DMS153 (cell line): Measurements from ENCODE around the gene OVOL1.

Source experiments
- DNase-seq: peaks from one replicate; lab custom pipeline; 2025; lab: John Stamatoyannopoulos, UW

The OVOL1 gene

DNA sequence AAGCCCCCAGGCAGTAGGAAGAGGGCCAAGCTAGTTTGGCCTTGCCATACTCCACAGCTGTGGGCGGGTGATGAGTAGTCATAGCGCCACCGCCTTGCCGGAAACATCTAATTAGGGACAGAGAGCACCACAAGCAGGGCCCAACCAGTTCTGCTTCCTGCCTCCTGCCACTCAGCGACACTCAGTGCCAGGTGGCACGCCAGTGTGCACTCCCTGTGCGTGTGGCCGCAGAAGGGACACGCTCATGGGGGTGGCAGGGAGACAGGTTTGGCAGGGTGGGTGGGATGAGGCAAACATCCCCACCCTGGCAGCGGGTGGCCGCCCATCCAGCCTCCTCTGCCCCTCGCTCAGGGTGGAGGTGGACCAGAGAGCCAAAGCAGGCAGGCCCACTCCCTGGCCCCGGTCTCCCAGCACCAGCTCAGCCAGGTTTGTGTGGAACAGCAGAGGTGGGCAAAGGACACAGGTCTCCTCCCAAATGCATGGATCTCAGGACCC, 4.9 kb downstream of the OVOL1 start:
- DNase-seq: peak; percentile 72

DNA sequence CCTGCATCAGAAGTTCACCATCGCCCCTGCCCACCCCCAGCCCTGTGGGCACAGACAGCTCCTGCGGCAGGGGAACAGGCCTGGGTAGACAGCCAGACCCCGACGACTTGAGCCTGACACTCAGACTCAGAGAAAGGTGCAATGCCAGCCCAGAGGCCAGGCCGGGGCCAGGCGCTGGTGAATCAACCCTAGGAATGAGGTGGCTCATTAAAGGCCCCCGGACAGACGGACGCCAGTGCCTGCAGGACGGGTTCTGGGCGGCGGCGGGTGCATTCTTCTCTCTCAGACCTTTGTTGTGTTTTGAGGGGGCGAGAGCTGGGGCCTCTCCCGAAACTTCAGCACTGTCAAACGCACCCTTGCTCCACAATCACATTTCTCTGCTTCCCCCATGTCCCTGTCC, 5.6 kb downstream of the OVOL1 start:
- DNase-seq: no peak

DNA sequence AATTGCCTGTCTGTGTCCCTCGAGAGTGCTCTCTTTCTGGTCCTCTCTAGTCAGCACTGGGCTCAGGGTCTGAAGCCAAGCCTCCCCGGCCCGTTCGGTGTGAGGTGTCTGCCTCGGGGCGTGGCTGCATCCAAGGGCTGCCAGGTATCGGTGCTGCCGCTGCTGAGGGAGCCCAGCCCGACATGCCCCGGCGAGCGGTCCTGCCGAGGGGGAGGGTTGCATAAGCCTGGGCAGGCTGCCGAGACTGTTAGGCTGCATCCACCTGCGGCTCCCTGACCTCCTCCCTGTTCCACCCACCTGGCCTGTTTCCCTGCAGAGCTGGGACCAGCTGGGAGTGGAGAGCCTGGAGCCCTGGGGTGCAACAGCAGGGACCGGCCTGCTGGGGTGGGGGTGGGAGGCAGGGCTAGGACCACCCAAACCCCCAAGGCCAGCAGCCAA, 6.3 kb downstream of the OVOL1 start:
- DNase-seq: peak; percentile 72

DNA sequence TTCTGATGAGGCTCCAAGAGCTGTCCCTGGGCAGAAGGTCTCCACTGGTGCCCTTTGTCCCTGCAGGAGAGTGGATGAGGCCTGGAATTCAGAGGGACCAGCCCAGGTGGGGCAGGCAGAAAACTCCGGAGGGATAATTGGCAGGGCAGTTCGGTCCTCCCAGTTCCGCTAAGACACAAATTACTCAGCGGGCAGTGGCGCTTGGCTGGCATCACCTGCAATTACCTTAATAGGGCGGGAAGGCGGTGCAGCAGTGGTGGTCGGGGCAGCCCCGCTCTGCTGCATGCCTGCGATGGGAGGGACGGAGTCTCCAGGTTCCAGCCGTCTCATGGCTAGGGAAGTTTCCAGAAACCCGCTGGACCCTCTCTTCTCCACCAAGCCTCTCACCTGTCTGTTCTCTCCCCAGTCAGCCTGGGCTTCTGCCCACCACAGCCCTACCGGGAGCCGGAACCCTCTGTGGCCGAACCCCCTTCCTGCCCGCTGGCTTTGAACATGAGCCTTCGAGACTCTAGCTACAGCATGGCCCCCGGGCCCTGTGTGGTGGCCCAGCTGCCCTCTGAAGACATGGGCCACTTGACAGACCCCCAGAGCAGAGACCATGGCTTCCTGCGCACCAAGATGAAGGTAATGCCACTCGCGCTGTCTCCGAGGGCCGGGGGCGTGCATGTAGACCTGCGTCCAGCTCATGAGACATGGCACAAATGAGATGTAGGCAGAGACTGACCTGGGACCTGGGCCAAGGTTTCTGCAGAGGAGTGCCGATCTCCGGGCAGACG, 7.0 kb downstream of the OVOL1 start:
- no peak for DNase-seq

DNA sequence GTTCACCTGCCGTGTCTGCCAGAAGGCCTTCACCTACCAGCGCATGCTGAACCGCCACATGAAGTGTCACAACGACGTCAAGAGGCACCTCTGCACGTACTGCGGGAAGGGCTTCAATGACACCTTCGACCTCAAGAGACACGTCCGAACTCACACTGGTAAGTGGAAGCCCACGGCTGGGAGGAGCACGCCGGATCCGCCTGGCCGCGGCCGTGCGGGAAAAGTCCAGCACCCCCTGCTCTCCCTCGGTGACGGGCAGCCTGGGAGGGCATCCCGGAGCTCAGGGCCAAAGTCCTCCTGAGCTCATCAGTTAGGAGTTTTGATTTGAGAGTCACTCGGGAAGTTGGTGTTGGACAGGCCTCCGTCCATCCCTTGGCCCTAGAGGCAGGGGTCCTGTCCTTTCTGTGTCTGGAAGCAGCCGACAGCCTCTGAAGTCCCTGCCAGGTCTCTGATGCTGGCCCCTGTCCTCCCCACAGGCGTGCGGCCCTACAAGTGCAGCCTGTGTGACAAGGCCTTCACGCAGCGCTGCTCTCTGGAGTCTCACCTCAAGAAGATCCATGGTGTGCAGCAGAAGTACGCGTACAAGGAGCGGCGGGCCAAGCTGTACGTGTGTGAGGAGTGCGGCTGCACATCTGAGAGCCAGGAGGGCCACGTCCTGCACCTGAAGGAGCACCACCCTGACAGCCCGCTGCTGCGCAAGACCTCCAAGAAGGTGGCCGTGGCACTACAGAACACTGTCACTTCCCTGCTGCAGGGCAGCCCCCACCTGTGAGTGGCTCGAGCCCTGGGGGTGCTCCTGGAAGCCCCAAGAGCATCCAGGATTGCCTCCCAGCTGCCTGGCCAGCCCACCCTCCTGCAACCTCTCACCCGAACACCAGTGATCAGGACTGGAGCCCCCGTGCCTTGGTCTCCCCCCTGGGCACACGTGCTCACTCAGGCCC, 8.0 kb downstream of the OVOL1 start:
- DNase-seq: no peak

DNA sequence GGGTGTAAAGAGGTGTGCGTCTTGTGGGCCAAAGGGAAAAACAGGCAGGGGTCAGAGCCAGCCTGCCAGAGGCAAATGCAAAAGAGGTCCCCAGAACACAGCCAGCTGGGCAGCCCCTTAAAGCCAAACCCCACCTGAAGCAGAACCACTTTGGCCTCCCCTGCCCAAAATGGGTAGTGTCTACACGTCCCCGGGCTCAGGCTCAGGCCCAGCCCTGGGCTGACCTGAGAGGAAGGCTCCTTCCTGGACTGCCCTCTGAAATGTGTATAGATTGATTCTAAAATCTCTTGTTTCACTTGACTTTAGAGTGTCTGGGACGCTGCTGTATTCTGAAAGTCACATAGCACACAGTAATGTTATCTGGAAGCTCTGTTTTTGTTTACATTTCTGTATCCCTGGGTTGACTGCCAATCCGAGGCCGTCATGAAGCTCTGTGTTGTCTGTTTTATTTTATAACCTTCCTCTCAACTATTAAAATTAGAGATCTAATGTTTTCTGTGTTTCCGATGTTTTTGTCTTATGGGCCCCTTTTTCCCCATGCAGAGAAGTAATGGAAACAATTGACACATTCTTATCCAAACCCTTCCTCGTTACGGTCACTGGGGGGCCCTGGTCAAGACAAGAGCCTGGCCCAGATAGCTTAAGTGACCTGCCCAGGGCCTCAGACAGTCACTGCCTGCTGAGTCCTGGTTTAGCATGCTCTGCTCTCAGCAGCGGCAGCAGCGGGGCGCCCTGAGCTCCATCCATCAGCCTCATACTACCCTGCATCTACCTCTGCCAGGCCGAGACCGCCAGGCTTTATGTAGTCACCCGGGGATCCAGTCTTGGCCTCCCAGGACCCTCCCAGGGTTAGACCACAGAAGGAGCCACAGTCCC, 10.1 kb downstream of the OVOL1 start:
- DNase-seq: no peak

DNA sequence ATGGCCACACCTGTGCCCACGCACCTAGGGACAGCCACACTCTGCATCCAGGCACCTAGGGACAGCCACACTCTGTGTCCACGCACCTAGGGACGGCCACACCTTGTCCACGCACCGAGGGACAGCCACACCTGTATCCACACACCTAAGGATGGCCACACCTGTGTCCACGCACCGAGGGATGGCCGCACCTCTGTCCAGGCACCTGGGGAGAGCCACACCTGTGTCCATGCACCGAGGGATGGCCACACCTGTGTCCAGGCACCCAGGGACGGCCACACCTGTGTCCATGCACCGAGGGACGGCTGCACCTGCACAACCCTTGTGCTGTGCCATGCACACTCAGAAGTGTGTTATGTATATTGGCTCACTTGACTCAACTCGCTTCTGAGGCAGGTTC, 10.8 kb downstream of the OVOL1 start:
- DNase-seq: no peak

DNA sequence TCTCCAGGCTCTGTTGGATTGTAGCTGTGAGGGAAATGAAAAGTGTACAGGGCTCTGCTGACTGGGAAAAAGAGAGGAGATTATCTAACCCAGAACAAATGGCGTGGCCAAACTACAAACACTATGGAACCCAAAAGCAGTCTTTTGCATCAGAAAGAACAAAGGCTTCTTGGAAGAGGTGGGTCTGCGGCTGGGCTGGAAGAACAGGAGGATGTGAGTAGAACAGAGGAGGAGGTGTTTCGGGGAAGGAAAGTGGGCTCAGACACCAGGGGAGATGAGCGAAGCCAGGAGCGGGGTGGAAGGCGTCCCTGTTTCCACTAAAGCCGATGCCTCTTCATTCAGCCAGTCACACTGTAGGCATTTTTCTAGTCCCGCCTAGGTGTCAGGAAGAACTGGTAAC, 12.0 kb downstream of the OVOL1 start:
- DNase-seq: no peak

DNA sequence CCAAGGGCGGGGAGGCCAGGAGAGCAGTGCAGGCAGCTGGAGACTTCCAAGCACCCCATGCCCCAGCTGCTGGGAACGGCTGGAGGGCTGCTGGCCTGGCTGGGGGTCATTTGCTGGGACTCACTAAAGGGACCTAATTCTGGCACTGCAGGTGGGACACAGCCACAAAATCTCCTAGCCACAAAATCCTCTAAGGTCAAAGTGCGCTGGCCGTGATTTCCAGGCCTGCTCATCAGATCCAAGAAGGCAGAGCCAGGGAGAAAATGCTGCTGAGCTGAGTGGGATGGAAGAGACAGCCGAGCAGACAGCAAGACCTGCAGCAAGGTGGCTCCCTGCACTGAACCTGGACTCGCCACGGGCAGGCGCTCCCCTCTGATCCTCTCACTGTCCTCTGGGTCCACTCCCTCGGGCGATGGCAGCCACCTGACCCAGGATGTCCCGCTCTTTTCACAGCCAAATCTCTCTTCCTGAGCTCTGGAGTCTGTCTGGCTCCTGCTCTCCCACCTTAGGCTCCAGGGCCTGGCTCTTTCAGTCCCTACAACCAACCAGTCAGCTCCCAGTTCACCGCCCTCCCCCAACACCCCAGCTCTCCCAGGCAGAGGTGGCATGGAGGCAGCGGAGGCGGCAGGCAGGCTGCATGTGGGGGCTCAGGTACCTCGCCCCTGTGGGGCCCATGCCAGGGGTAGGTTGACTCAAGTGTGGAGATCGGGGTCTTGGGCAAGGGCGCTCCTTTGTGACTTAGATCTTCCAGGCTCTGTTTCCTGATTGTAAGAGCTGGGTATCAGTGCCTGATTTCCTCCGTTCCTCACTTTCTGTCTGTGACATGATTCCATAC, 14.5 kb downstream of the OVOL1 start:
- DNase-seq: no peak

DNA sequence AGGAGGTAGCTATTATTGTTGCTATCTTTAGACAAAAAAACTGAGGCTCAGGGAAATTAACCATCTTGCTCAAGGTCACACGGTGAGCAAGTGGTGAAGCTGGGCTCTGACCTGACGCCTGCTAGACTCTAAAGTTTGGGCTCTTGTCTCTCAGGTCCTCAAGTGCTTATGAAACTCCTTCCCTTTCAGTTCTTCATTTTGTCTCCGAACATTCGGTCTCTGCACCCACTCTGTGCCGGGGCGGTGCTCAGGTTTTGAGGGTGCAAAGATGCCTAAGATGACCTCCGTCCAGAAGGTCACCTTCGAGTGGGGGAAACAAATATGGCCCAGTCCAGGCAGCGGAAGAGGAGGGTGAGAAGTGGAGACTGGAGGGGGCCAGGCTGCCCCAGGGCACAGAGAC, 16.0 kb downstream of the OVOL1 start:
- no peak for DNase-seq

DNA sequence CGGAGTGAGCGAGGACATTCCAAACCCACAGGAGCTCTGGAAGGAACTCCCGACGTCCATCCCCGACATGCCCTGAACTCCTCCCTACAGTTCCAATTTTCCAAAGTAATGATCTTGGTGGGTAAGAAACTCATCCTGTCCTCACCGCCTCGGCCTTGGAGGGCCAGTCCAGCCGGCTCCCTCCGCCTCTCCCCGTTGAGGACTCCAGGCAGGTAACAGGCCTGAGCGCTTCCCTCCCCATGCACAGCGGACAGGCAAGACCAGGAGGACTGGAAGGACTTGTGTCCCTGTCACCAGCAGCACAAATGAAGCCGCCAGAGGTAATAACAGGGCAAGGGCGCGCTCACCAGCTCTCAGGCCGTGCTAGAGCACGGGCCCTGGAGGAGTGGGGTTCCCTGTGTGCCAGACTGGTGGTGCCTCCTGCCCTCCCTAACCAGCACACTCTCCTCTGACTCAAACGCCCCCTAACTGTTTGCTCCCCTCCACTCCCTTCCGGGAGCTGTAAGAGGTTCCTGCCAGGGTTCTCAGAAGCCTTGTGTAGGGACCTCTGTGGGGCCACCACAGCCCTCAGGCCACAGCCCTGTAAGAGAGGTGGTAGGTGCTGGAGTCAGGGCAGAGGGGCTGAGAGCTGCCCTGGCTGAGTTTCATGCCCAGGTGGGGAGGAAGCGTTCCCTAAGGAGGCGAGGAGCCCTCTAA, 17.1 kb downstream of the OVOL1 start:
- no peak for DNase-seq

DNA sequence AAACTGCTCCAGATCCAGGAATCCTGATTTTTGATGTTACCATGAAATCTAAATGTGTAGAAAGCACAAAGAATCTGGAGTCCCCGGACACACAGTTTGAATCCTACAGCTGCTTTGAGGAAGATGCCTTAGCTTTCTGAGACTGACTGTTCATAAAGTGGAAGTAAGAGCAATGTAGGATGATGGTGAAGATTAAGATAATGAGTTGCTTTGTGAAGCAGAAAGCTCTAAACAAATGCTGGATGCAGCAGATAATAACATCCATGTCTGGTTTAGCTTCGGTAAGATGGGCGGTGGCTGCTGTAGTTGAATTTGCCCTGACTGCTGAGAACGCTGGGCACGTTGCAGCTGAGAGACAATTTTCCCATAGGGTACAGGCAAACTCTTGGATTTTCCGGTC, 20.1 kb downstream of the OVOL1 start:
- DNase-seq: no peak

DNA sequence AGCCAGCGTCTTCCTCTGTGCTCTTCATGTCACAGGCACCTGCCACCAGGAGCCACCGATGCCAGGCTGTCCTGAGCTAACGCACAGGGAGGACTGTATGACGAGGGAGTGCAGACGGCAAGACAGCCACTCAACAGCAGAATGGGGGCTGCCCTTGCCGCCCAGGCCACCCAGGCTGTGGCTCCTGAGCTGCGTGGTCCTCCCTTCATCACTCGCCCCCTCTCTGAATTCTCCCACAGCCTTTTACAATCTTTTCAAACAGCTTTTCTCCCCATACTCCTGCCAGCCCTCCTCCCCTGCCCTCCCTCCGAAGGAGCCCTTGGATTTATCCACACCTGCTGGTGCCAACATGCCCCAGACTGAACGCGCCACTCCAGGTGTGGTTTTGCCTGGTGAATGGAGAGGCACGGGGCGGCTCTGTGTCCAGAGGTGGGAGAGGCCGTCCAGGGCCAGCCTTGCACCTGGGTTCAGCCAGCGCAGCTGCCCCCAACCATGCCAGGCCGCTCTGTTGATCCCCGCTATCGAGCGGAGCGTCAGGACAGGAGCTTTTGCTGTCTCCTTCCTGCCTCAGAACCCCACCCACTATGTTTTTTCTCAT, 22.0 kb downstream of the OVOL1 start:
- DNase-seq: no peak

DNA sequence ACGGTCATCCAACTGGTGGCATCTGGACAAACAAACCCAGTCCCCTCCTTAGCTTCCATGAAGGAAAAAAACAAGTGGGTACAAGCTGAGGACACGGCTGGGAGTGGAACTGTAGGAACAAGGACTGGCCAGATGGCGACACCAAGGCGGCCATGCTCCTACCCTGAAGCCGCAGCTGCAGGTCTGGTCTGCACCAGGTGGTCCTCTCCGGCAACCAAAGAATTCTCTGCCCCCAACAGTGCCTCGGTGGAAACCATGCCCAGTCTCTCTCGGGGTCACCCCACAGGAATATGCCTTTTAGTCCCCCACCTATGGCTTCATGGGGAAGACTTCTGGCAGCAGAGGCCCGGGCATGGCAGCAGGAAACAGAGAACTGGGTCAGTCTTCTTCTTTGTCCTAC, 22.6 kb downstream of the OVOL1 start:
- no peak for DNase-seq

DNA sequence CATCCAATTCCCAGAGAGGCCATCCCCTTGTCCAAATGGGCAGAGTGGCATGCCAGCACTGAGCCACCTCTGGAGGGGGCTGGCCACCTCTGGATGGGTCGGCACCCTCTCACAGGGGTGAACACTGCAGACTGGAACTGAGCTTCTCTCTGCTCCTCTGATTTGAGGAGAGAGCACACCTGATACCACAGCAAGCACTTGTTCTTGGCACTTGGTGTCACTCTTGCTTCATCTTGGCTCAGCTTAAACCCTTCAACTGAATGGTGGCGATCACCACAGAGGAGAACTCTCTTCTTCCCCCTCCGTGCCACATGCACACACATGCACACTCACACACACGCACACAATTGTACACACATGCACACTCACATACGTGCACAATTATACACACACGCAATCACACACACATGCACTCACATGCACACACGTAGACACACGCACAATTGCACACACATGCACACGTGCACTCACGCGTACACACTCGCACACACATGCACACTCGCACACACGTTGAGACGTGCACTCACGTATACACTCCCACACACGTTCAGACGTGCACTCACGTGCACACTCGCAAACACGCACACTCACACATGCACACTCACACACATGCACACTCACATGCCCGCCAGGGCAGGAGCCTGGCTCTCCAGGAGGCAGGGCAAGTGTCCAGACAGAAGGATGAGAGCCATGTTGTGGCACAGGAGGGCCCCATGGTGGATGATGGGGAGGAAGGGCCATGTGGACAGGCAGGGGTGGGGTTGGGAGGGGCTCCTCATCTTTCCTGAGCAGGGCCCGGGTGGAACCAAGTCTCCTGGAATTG, 23.4 kb downstream of the OVOL1 start:
- DNase-seq: no peak

DNA sequence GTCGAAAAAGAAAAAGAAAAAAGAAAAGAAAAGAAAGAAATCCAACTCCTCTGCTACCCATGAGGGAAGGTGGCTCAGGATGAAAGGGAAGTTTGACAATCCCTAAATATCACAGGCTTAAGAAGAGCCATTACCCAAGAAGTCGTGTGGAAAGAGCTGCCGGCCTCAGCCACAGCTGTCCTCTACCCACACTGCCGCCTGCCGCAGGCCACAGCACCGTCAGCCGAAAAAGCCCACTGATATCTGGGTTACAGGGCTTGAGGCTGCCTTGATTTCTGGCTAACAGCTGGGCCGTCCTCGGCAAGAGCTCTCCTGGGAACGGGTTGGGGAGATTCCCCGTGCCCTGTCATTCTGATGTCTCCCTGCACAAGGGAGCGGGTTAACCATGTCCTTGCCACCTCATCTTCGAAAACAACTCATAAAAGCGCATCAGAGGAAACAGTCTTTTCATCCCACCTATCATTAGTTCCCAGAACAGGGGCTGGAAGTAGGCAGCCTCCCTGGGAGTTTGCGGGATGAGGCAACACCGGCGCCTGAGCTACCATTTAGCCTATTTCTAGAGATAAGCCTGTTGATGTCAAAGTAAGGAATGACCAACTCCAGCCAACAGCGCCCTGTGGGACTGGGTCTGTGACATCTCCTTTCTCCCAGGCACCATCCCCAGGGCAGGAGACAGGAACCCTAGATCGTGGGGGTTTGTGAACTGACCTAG, 25.1 kb downstream of the OVOL1 start:
- no peak for DNase-seq

DNA sequence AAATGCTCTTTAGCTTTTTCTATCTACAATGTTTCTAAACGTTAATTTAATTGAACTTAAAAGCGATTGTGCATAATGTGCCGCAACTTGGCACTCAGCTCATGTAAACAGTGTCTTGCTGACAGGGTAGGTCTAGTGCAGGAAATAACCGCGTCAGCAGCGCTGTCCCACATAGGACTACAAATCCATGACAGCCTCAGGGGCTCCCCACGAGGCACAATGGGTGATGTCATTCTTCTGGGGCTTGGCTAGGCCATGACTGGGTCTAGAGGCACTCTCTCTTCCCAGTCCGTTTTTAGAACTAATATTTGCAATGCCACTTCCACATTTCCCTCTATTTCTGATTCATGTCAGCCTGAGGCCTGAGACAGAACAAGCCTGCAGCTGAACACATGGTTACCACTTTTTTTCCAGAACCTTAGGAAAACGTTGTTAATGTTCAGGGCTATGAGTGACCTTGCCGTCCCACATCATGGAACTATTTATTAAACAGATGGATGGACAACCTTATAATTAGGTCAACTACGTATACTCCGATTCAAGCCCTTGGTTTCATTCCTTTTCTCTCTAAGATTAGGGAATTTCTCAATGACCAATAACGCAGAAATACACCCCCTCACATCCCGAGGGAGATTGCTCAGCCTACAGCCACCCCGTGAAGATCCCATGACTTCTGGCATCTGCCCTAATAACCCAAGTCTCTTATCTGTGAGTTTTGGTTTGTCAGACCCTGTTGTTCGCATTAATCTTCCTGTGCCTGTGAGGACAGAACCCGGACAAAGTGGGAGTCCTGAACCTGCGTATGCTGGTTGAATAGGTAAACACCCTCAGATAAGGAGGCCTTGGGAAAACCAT, 27.5 kb downstream of the OVOL1 start:
- DNase-seq: no peak
